Measurements from ENCODE around the gene ST6GALNAC1.

ST6GALNAC1 gene

DNA sequence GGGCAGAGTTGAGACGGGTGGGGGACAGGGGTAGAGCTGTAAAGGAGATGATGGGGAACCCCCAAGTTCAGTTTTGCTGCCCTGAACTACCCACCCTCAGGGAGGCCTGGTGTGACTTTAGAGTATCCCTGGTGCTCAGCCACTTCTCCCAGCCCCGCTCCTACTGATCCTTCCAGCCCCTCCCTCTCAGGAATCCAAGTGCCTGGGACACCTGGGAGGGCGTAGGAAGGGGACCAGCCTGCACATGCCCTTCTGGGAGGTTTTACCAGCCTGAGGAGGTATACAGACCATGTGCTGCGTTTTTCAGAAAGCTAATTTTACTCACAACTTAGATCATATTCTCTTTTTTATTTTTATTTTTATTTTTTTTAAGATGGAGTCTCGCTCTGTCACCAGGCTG, 62.0 kb downstream of the ST6GALNAC1 start:
- DNase-seq (ENCODE audit: low read depth in 3 of 3): no peak

GRCh38 chr17:76579281-76579680, 64.3 kb downstream of the ST6GALNAC1 start:
- DNase-seq (ENCODE audit: low read depth in 3 of 3): no peak

DNA sequence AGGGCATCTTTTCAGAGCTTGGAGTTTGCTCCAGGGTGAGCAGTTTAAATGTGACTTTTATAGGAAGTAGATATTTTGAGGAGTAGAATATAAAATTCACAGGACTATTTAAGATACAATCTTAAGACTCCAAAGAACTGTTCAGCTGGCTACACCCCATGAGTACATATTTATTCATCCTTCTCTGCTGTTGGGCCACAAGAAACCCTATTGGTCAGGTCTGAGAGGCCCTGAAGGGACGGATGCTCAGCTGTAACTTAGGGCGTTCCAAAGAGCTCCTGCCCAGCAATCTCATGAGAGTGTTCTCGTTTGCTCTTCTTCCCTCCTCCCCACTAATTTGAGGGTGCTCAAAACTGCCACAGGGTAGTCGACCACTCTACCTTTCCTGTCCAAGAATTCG, 65.2 kb downstream of the ST6GALNAC1 start:
- no peak for DNase-seq (ENCODE audit: low read depth in 3 of 3)

DNA sequence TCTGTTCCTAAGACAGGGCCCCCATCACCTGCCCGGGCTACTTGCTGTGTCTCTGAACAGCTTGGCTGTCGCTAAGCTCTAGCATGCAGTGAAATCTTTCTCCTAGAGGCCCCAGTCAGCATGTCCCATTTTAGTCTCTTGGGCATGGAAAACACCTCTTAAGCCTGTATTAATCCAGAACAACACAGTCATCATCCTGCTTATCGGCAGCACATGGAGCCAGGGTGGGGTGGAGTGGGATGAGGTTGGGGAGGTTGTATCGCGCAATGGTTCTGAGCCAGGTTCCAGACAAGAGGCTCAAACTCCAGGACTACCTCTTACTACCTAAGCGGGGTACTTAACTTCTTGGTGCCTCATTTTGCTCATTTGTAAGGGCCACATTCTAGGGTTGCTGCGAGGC, 65.7 kb downstream of the ST6GALNAC1 start:
- no peak for DNase-seq (ENCODE audit: low read depth in 3 of 3)

GRCh38 chr17:76576189-76576588, 67.4 kb downstream of the ST6GALNAC1 start:
- no peak for DNase-seq (ENCODE audit: low read depth in 3 of 3)

DNA sequence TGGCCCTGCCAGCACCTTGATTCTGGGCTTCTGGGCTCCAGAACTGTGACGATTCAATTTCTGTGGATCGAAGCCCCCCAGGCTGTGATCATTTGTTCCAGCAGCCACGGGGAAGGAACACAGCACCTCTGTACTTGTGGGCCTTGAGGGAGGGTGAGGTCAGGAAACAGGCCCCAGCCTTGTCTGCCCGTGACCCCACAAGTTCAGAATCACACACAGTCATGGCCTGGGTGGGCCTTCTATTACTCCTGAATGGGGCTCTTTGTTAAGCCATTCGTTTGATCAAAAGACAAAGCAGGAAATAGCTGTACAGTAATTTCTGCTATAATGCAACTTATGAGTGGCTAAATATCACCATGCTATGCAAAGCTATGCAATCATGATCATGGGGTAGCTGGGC, 68.0 kb downstream of the ST6GALNAC1 start:
- DNase-seq (ENCODE audit: low read depth in 3 of 3): no peak

All from stimulated activated CD4-positive, alpha-beta T cell treated with anti-CD3 and anti-CD28 coated beads, TNF-alpha, amount 100 ng/mL, for 48 hours (primary cell).